Cardiac muscle cell (in vitro differentiated cells and primary cell): ENCODE measurements around the gene TEDC1. TPM values are rescaled to one million over a fixed set of nuclear protein-coding genes. Genes with fewer than 3 reads are reported as not detected.

Experiments
- DNase-seq, 2 donors: peaks; one replicate each; pipeline versions ENCODE4 v3.0.0 to v3.0.0-alpha.2; 2010 to 2017; ENCODE audit warnings: low read depth in 1 of 2, low spot score in 1 of 2
- H3K27ac ChIP-seq: fragments of 200-600 bp; sonication (generic); 2 replicates; pipeline ENCODE4 v1.5.1; 2016
- H3K27me3 ChIP-seq: fragments of 200-600 bp; sonication (generic); 2 replicates; pipeline ENCODE4 v1.6.0; 2016; ENCODE audit warnings: control low read depth
- H3K36me3 ChIP-seq: fragments of 200-600 bp; sonication (generic); 2 replicates; pipeline ENCODE4 v1.5.1; 2016; ENCODE audit warnings: control low read depth
- H3K4me1 ChIP-seq: fragments of 200-600 bp; sonication (generic); 2 replicates; pipeline ENCODE4 v1.8.1; 2017; ENCODE audit warnings: low read depth, mild to moderate bottlenecking, mixed run types
- H3K4me3 ChIP-seq: fragments of 200-600 bp; sonication (generic); 2 replicates; pipeline ENCODE4 v1.5.1; 2016; ENCODE audit warnings: mild to moderate bottlenecking
- H3K9me3 ChIP-seq: fragments of 200-600 bp; sonication (generic); 2 replicates; pipeline ENCODE4 v1.5.1; 2017; ENCODE audit warnings: low read depth, mild to moderate bottlenecking, control low read depth
- polyA plus RNA-seq: library from polyadenylated mRNA; unstranded; fragments of >200 nt; fragmentation: Nextera tagmentation; extraction: Ambion mirVana; gene quantifications from 2 replicates; pipeline ENCODE4 v1.2.1, GENCODE V29; 2016
- total RNA-seq: library from RNA; depleted of rRNA; stranded (reverse); fragments of >200 nt; gene quantifications from 2 replicates; pipeline ENCODE4 v1.2.3, GENCODE V29; 2016
- TF ChIP-seq, protein P1 (sequence below): IDR thresholded peaks from 2 replicates; pipeline ENCODE4 v1.5.1; 2012; ENCODE audit warnings: low read depth, mild to moderate bottlenecking, low read length

TEDC1 gene
- total and polyA plus RNA-seq, 2 experiments from 2014 or later = 27.4 to 33.0 TPM

DNA sequence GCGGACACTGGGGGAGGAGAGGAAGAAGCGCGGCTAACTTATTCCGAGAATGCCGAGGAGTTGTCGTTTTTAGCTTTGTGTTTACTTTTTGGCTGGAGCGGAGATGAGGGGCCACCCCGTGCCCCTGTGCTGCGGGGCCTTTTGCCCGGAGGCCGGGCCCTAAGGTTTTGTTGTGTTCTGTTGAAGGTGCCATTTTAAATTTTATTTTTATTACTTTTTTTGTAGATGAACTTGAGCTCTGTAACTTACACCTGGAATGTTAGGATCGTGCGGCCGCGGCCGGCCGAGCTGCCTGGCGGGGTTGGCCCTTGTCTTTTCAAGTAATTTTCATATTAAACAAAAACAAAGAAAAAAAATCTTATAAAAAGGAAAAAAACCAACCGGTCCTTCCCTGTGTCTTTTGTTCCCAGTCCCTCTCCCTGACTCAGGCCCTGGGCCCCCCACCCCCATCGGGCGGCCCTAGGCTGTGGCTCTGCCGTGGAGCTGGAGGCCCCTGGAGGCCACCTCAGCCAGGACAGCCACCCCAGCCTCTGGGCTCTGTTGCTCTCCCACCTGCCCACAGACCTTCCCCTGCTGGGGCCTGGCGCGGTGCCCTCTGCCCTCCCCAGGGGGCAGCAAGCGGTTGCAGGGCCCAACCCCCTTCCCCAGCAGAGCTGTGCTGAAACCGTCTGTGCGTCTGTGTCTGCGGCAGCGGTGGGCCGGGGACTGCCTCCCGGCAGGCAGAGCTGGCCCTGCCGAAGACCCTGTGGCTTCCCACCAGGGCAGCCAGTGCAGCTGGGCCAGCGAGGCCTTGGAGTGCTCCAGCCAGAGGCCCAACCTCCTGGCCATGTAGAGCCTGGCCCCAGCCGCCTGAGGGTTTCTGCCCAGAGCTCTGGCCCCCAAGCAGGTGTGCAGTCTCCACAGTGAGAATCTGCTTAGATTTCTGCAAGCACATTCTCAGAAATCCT is 20.4 kb upstream of the TEDC1 start:
- Histone ChIP-seq H3K27ac (peak overlapping the region; percentile 98), H3K4me1 (peaks cover 68% of the 10 kb centered on the region), H3K27me3 (no peaks in the 10 kb centered on the region), H3K36me3 (peaks cover 16% of the 10 kb centered on the region), H3K4me3 (no peak overlapping the region), H3K9me3 (no peaks in the 10 kb centered on the region)
- TF ChIP-seq, protein P1, sequence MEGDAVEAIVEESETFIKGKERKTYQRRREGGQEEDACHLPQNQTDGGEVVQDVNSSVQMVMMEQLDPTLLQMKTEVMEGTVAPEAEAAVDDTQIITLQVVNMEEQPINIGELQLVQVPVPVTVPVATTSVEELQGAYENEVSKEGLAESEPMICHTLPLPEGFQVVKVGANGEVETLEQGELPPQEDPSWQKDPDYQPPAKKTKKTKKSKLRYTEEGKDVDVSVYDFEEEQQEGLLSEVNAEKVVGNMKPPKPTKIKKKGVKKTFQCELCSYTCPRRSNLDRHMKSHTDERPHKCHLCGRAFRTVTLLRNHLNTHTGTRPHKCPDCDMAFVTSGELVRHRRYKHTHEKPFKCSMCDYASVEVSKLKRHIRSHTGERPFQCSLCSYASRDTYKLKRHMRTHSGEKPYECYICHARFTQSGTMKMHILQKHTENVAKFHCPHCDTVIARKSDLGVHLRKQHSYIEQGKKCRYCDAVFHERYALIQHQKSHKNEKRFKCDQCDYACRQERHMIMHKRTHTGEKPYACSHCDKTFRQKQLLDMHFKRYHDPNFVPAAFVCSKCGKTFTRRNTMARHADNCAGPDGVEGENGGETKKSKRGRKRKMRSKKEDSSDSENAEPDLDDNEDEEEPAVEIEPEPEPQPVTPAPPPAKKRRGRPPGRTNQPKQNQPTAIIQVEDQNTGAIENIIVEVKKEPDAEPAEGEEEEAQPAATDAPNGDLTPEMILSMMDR = no peak
- DNase-seq = peak in 1 of 2 donors; percentile 55

DNA sequence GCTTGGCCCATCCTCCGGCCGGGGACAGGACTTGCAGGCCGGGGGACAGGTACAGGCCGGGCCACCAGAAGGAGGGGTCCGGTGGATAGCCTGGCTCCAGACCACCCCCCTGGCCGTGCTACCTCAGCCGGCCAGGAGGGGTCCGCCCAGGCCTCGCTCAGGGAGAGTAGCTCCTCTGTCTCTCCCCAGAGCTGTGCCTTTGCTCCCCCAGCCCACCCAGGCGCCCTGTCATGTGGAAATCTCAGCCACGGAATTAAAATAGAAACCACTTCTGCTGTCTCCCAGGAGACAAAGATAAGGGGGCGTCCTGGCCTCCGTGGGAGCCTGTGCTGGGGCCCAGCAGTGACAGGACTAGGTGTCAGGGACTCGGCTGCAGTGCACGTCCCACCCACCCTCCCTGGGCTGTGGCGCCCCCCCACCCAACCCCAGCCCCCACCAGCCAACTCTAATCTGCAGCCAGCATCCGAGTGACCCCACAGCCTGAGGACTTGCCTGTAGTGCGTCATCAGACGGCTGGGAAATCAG is 19.7 kb upstream of the TEDC1 start:
- Histone ChIP-seq H3K4me3 (no peak overlapping the region), H3K4me1 (peaks cover 64% of the 10 kb centered on the region), H3K9me3 (no peaks in the 10 kb centered on the region), H3K27ac (peak overlapping the region; percentile 98), H3K36me3 (peaks cover 15% of the 10 kb centered on the region), H3K27me3 (no peaks in the 10 kb centered on the region)
- DNase-seq = peak; percentile 20 to 97
- TF ChIP-seq, protein P1 = no peak

DNA sequence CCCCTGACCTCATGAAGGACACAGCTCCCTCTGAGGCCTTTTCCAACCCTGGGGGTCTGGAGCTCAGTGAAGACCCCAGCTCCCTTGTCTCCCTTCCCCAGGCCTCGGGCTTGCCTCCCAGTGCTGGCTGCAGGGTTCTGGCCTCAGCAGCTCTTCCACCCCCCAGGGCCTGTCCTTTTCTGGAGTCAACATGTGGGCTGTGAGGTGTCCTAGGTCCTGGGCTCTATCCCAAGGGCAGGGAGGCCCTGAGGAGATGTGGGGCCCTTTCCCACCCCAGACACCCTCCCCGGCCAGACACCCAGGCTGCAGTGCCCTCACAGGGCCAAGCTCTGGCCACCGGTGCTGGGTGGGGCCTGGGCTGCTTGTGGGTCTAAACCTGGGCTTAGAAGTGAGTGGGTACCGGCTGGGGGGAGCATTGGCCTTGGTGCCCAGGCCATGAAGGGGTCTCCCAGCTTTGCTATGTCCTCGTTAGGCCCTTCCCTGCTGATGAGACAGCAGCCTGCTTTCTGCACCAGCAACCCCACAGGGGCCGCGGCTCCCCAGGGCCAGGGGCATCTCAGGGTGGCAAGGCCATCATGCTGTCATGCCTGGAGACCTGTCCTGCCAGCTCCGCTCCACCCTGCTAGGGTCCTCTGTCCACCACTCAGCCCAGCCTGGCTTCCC is 19.1 kb upstream of the TEDC1 start:
- peaks cover 9% of the 10 kb centered on the region for H3K36me3 ChIP-seq
- TF ChIP-seq, protein P1 = no peak
- H3K27ac ChIP-seq = peak overlapping the region; percentile 98
- no peak for DNase-seq
- H3K4me1 ChIP-seq = peaks cover 70% of the 10 kb centered on the region
- H3K9me3 ChIP-seq = no peaks in the 10 kb centered on the region
- no peak overlapping the region for H3K4me3 ChIP-seq
- no peaks in the 10 kb centered on the region for H3K27me3 ChIP-seq

DNA sequence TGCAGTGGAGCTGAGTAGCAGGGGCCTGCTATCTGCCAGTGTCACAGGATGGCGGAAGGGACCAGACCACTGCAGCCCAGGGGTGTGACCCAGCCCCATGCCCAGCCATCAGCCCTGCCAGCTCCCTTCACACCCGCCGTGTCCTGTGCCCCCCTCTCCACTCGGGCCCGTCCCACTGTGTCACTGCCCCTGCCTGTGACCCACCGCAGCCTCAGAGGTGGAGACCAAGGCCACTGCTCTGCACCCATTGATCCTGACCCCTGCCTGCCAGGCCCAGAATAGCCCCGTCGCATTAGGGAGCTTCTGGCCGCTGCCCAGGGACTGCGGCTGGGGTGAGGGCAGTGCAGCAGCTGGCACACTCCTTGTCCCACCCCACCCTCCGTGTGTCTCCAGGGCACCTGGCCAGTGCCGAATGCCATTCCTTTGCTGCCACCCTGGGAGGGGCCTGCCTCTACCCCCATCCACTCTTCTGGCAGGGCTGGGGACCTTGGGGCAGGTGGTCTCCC is 18.5 kb upstream of the TEDC1 start:
- peaks cover 8% of the 10 kb centered on the region for H3K36me3 ChIP-seq
- no peaks in the 10 kb centered on the region for H3K9me3 ChIP-seq
- no peak for DNase-seq
- no peak overlapping the region for H3K4me3 ChIP-seq
- peak overlapping the region; percentile 98 for H3K27ac ChIP-seq
- H3K4me1 ChIP-seq = peaks cover 70% of the 10 kb centered on the region
- H3K27me3 ChIP-seq = no peaks in the 10 kb centered on the region
- TF ChIP-seq, protein P1 = no peak

DNA sequence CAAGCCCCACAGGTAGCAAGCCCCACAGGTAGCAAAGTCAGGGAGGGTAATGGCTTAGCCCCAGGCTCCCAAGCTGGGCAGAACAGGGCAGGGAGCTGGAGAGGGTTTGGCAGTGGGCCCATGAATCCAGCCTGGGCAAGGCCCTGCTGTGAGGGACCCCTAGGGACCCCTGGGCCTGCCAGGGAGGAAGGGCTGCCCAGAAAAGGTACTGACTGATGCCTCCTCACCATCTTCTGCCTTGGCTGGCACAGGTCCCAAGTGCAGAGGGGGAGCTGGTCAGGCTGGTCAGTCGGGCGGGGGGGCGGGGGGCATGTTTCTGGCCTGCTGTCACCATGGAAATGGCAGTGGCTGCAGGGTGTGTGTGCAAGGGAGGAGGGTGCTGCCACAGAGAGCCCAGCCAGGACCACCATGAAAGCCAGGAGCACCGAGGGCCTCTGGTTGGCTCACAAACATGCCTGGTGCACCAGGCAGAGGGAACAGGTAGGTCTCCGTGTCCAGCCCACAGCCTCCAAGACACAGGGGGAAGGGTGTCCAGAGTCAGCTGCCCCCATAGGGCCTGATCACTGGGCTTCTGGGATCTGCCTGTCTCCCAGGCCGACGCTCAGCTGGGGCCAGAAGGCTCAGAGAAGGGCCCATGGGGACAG is 17.9 kb upstream of the TEDC1 start:
- peaks cover 67% of the 10 kb centered on the region for H3K4me1 ChIP-seq
- DNase-seq = no peak
- H3K4me3 ChIP-seq = peak overlapping the region; percentile 71
- TF ChIP-seq, protein P1 = no peak
- peaks cover 8% of the 10 kb centered on the region for H3K36me3 ChIP-seq
- H3K27ac ChIP-seq = peak overlapping the region; percentile 98
- H3K27me3 ChIP-seq = peaks cover under 1% of the 10 kb centered on the region
- no peaks in the 10 kb centered on the region for H3K9me3 ChIP-seq
